ENCODE data around the gene GDF2. TPM values are rescaled to one million over a fixed set of nuclear protein-coding genes. Genes with fewer than 3 reads are reported as not detected.

The GDF2 gene
- total RNA-seq, 1 donor from 2014 or later, result not detected

- Mint-ChIP-seq H3K27ac (no peak overlapping the region), H3K36me3 (ENCODE audit: low read depth) (no peaks in the 10 kb centered on the region), H3K4me3 (no peak overlapping the region), H3K9me3 (no peaks in the 10 kb centered on the region), H3K4me1 (ENCODE audit: low read depth) (no peaks in the 10 kb centered on the region), H3K27me3 (ENCODE audit: insufficient read depth) (peaks cover 6% of the 10 kb centered on the region)
- DNase-seq (ENCODE audit: low spot score), result no peak
- intact Hi-C loops (cut with micrococcal nuclease), result no loop called here
These were observed 46.4 kb downstream of the GDF2 start for GRCh38 chr10:47368431-47369180.

- Mint-ChIP-seq H3K36me3 (ENCODE audit: low read depth) (no peaks in the 10 kb centered on the region), H3K4me3 (no peak overlapping the region), H3K27ac (no peak overlapping the region), H3K27me3 (ENCODE audit: insufficient read depth) (peaks cover 6% of the 10 kb centered on the region), H3K9me3 (no peaks in the 10 kb centered on the region), H3K4me1 (ENCODE audit: low read depth) (no peaks in the 10 kb centered on the region)
- DNase-seq (ENCODE audit: low spot score), result no peak
- intact Hi-C loops (cut with micrococcal nuclease), result no loop called here
These were observed 47.1 kb downstream of the GDF2 start for GRCh38 chr10:47369251-47369894.

- no peak overlapping the region for H3K4me3 Mint-ChIP-seq
These were observed 47.9 kb downstream of the GDF2 start for GRCh38 chr10:47370015-47370767.

GRCh38 chr10:47370878-47371277, 48.6 kb downstream of the GDF2 start:
- no peak overlapping the region for H3K27ac Mint-ChIP-seq
- peaks cover 6% of the 10 kb centered on the region for H3K27me3 Mint-ChIP-seq (ENCODE audit: insufficient read depth)
- no peaks in the 10 kb centered on the region for H3K4me1 Mint-ChIP-seq (ENCODE audit: low read depth)
- H3K4me3 Mint-ChIP-seq, result no peak overlapping the region
- H3K36me3 Mint-ChIP-seq (ENCODE audit: low read depth), result no peaks in the 10 kb centered on the region
- H3K9me3 Mint-ChIP-seq, result no peaks in the 10 kb centered on the region
- intact Hi-C loops (cut with micrococcal nuclease), result no loop called here
- DNase-seq (ENCODE audit: low spot score), result no peak

More at GRCh38 chr10:47370015-47370767, 47.9 kb downstream of the GDF2 start:
- no peak overlapping the region for H3K27ac Mint-ChIP-seq
- DNase-seq (ENCODE audit: low spot score), result no peak
- H3K9me3 Mint-ChIP-seq, result no peaks in the 10 kb centered on the region
- H3K27me3 Mint-ChIP-seq (ENCODE audit: insufficient read depth), result peaks cover 6% of the 10 kb centered on the region
- no peaks in the 10 kb centered on the region for H3K4me1 Mint-ChIP-seq (ENCODE audit: low read depth)
- no peaks in the 10 kb centered on the region for H3K36me3 Mint-ChIP-seq (ENCODE audit: low read depth)
- intact Hi-C loops (cut with micrococcal nuclease), result no loop called here

GRCh38 chr10:47371629-47372485, 49.6 kb downstream of the GDF2 start:
- no peak overlapping the region for H3K4me3 Mint-ChIP-seq
- intact Hi-C loops (cut with micrococcal nuclease), result no loop called here
- peaks cover 7% of the 10 kb centered on the region for H3K27me3 Mint-ChIP-seq (ENCODE audit: insufficient read depth)
- H3K9me3 Mint-ChIP-seq, result no peaks in the 10 kb centered on the region
- no peaks in the 10 kb centered on the region for H3K36me3 Mint-ChIP-seq (ENCODE audit: low read depth)
- no peak for DNase-seq (ENCODE audit: low spot score)
- no peaks in the 10 kb centered on the region for H3K4me1 Mint-ChIP-seq (ENCODE audit: low read depth)
- H3K27ac Mint-ChIP-seq, result no peak overlapping the region

GRCh38 chr10:47372726-47373125, 50.5 kb downstream of the GDF2 start:
- Mint-ChIP-seq H3K4me3 (no peak overlapping the region), H3K4me1 (ENCODE audit: low read depth) (no peaks in the 10 kb centered on the region), H3K27ac (no peak overlapping the region), H3K27me3 (ENCODE audit: insufficient read depth) (peaks cover 16% of the 10 kb centered on the region), H3K9me3 (no peaks in the 10 kb centered on the region), H3K36me3 (ENCODE audit: low read depth) (no peaks in the 10 kb centered on the region)
- no peak for DNase-seq (ENCODE audit: low spot score)
- intact Hi-C loops (cut with micrococcal nuclease), result no loop called here

GRCh38 chr10:47374611-47375536, 52.6 kb downstream of the GDF2 start:
- H3K27me3 Mint-ChIP-seq (ENCODE audit: insufficient read depth), result peaks cover 19% of the 10 kb centered on the region
- H3K36me3 Mint-ChIP-seq (ENCODE audit: low read depth), result no peaks in the 10 kb centered on the region
- intact Hi-C loops (cut with micrococcal nuclease), result no loop called here
- no peaks in the 10 kb centered on the region for H3K9me3 Mint-ChIP-seq
- DNase-seq (ENCODE audit: low spot score), result no peak
- no peak overlapping the region for H3K27ac Mint-ChIP-seq
- H3K4me1 Mint-ChIP-seq (ENCODE audit: low read depth), result no peaks in the 10 kb centered on the region
- no peak overlapping the region for H3K4me3 Mint-ChIP-seq

GRCh38 chr10:47376522-47377220, 54.4 kb downstream of the GDF2 start:
- no peaks in the 10 kb centered on the region for H3K36me3 Mint-ChIP-seq (ENCODE audit: low read depth)
- no peaks in the 10 kb centered on the region for H3K4me1 Mint-ChIP-seq (ENCODE audit: low read depth)
- H3K9me3 Mint-ChIP-seq, result no peaks in the 10 kb centered on the region
- no peak for DNase-seq (ENCODE audit: low spot score)
- peaks cover 27% of the 10 kb centered on the region for H3K27me3 Mint-ChIP-seq (ENCODE audit: insufficient read depth)
- intact Hi-C loops (cut with micrococcal nuclease), result no loop called here
- no peak overlapping the region for H3K27ac Mint-ChIP-seq
- H3K4me3 Mint-ChIP-seq, result no peak overlapping the region

Other genes starting within 250 kb of the GDF2 start
- gene GDF10, start 22.3 kb upstream of the GDF2 start, total RNA-seq, result 0.27 and 0.34 TPM in 2 replicates
- not detected in 2 replicates for gene RBP3, start 25.9 kb downstream of the GDF2 start, total RNA-seq
- gene ZNF488, start 61.8 kb downstream of the GDF2 start, total RNA-seq, result not detected in 2 replicates
- 0.12 TPM in 1 of 2 replicates, not detected in the other for gene ANXA8, start 161.7 kb downstream of the GDF2 start, total RNA-seq
- not detected in 2 replicates for gene FAM25G, start 169.2 kb downstream of the GDF2 start, total RNA-seq
- 9.2 and 9.5 TPM in 2 replicates for gene AGAP9, start 201.2 kb downstream of the GDF2 start, total RNA-seq